GM12878 (cell line): ENCODE results near the gene TPSB2. TPM values are rescaled to one million over a fixed set of nuclear protein-coding genes. Genes with fewer than 3 reads are reported as not detected.
"Not testable (repeated sequence)": the region's sequence is repeated elsewhere in the genome, so short reads cannot be mapped to it uniquely, and the experiment has no call there.

Experiments
- ATAC-seq: fragments of 200-7000 bp; cut with Tn5 transposase; 3 replicates; pipeline ENCODE4 v1.9.1; 2020; ENCODE audit warnings: mild to moderate bottlenecking, moderate library complexity
- BruUV-seq: library from RNA; stranded (reverse); fragments of 400-500 nt; replicated peaks from 2 replicates; lab custom pipeline; 2021; lab: Mats Ljungman, UMichigan
- CTCF ChIA-PET: fragments of 300-600 bp; sonication (Branson Sonifier 250); formaldehyde crosslinking; extraction: SDS; loops from one replicate; lab custom pipeline; 2021; ENCODE audit warnings: inconsistent platforms; lab: Yijun Ruan, JAX
- POLR2A ChIA-PET: fragments of 350-600 bp; formaldehyde crosslinking; extraction: SDS; loops from one replicate; lab custom pipeline; 2021; ENCODE audit warnings: inconsistent platforms; lab: Charles Lee
- RAD21 ChIA-PET: fragments of 300-600 bp; sonication (Branson Sonifier 250); formaldehyde crosslinking; loops from one replicate; lab custom pipeline; 2023; ENCODE audit warnings: antibody characterized with exemption; ENCODE audit not compliant: unreplicated experiment; lab: Charles Lee
- SMC1A ChIA-PET: fragments of 300-600 bp; sonication (Branson Sonifier 250); formaldehyde crosslinking; loops from one replicate; lab custom pipeline; 2023; ENCODE audit not compliant: unreplicated experiment, uncharacterized antibody; lab: Charles Lee
- DNase-seq: peaks from one replicate; pipeline ENCODE4 v3.0.0-alpha.2; 2011; ENCODE audit warnings: low read depth, low spot score
- FAIRE-seq: peaks from 3 replicates; lab custom pipeline; 2011; peaks lifted over from hg19 to GRCh38; lab: Jason Lieb, UNC
- H2AFZ ChIP-seq: 2 replicates; pipeline ENCODE4 v1.6.0; 2011; ENCODE audit warnings: low read depth, low read length, control low read depth; ENCODE audit not compliant: control insufficient read depth
- H3K27ac ChIP-seq: 2 replicates; pipeline ENCODE4 v1.5.1; 2011; ENCODE audit warnings: control low read depth; ENCODE audit not compliant: control insufficient read depth, insufficient read depth
- H3K27me3 ChIP-seq, 2 experiments: replicated peaks in 1 of 2; 2 replicates each; pipeline versions ENCODE4 v1.6.0 to v1.6.1; 2011; ENCODE audit warnings: low read length in 1 of 2; ENCODE audit not compliant: control insufficient read depth in 2 of 2, insufficient read depth in 2 of 2
- H3K36me3 ChIP-seq, 2 experiments: 2 replicates each; pipeline ENCODE4 v1.5.1; 2011; ENCODE audit warnings: low read length in 1 of 2; ENCODE audit not compliant: control insufficient read depth in 2 of 2, insufficient read depth in 2 of 2
- H3K4me1 ChIP-seq: 2 replicates; pipeline ENCODE4 v1.6.1; 2011; ENCODE audit warnings: mild to moderate bottlenecking, low read length, moderate library complexity, mixed read lengths; ENCODE audit not compliant: control insufficient read depth, insufficient read depth
- H3K4me2 ChIP-seq: 2 replicates; pipeline ENCODE4 v1.6.0; 2011; ENCODE audit warnings: control low read depth; ENCODE audit not compliant: control insufficient read depth, insufficient read depth
- H3K4me3 ChIP-seq: fragments of 200-600 bp; sonication (generic); 2 replicates; pipeline ENCODE4 v1.5.1; 2016
- H3K79me2 ChIP-seq: 2 replicates; pipeline ENCODE4 v1.6.0; 2011; ENCODE audit warnings: low read length; ENCODE audit not compliant: control insufficient read depth, insufficient read depth
- H3K9ac ChIP-seq: 2 replicates; pipeline ENCODE4 v1.8.0; 2011; ENCODE audit warnings: low read length, control low read depth, mixed read lengths; ENCODE audit not compliant: control insufficient read depth, insufficient read depth
- H3K9me3 ChIP-seq: replicated peaks from 3 replicates; pipeline ENCODE4 v1.5.1; 2011; ENCODE audit warnings: mild to moderate bottlenecking, low read length; ENCODE audit not compliant: control insufficient read depth, insufficient read depth
- H4K20me1 ChIP-seq: 2 replicates; pipeline ENCODE4 v1.6.0; 2011; ENCODE audit not compliant: control insufficient read depth, insufficient read depth
- WGBS: methylation state at CpG from one replicate; pipeline ENCODE4 v1.1.6; 2016; ENCODE audit warnings: low lambda C conversion rate; ENCODE audit not compliant: insufficient replicate concordance, insufficient coverage; ENCODE audit errors: missing lambda C conversion rate; 5-methylcytosine and 5-hydroxymethylcytosine counted together
- in situ Hi-C: fragments of 300-500 bp; cut with MboI; formaldehyde crosslinking; loops from 9 replicates; pipeline ENCODE4 v1.14.3; 2018; ENCODE audit warnings: mixed read lengths
- intact Hi-C: fragments of 100-400 bp; cut with micrococcal nuclease; formaldehyde crosslinking; loops from one replicate; pipeline ENCODE4 v1.14.2; 2022; ENCODE audit not compliant: unreplicated experiment
- polyA plus RNA-seq, 11 experiments: library from polyadenylated mRNA; depleted of rRNA in 4 of 11; unstranded in 6 of 11; stranded (reverse) in 5 of 11; fragments of >200 nt; fragmentation: Nextera tagmentation in 4 of 11; fragmentation: Illumina TruSeq in 1 of 11; extraction: Ambion mirVana in 4 of 11; extraction: Trizol in 1 of 11; gene quantifications; 1 replicate in 1 of 11; 2 replicates in 10 of 11; pipeline versions ENCODE4 v1.2.1 to v1.2.3, GENCODE V29; 2011 to 2016; ENCODE audit warnings: inconsistent platforms in 2 of 11, missing spikeins in 2 of 11, low read depth in 1 of 11
- total RNA-seq, 4 experiments: library from RNA; depleted of rRNA in 3 of 4; stranded (reverse); fragments of >200 nt in 3 of 4; fragmentation: Illumina TruSeq in 1 of 4; extraction: Trizol in 1 of 4; gene quantifications; 2 replicates each; pipeline versions ENCODE4 v1.2.1 to v1.2.3, GENCODE V29; 2013 to 2021

The TPSB2 gene
- total and polyA plus RNA-seq, 10 of the 15 experiments (the other 5 are each of a cell fraction or from before 2014, with no cell fraction given): not detected

DNA sequence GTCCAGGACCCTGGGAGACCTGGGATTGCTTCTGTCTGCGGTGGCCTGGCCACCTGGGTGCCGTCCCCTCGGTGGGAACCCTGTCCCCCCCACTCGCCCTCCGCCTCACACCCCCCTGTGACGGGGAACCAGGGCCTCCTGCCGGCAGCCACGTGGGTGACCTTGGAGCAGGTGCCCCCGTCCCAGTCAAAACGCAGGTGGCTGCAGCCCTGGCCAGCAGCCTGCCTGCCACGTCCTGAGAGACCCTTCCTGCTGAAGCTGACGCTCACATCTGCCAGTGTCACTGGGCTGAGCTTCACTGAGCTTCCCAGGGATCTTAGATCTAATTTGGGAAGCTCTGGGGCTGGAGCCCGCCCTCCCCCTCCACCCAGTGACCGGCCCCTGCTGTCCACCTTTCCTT lies 3.3 kb downstream of the TPSB2 start:
- ATAC-seq, DNase-seq, RAD21 ChIA-PET, H3K9ac ChIP-seq, H3K79me2 ChIP-seq, BruUV-seq, POLR2A ChIA-PET, intact Hi-C loops, H3K9me3 ChIP-seq, H3K4me1 ChIP-seq, H3K27me3 ChIP-seq, CTCF ChIA-PET, in situ Hi-C loops, H3K36me3 ChIP-seq, H4K20me1 ChIP-seq, SMC1A ChIA-PET, H3K4me2 ChIP-seq, H2AFZ ChIP-seq, FAIRE-seq, H3K27ac ChIP-seq, H3K4me3 ChIP-seq: not testable (repeated sequence)
- WGBS: 6% methylated on average over 10 of the region's 14 CpGs

DNA sequence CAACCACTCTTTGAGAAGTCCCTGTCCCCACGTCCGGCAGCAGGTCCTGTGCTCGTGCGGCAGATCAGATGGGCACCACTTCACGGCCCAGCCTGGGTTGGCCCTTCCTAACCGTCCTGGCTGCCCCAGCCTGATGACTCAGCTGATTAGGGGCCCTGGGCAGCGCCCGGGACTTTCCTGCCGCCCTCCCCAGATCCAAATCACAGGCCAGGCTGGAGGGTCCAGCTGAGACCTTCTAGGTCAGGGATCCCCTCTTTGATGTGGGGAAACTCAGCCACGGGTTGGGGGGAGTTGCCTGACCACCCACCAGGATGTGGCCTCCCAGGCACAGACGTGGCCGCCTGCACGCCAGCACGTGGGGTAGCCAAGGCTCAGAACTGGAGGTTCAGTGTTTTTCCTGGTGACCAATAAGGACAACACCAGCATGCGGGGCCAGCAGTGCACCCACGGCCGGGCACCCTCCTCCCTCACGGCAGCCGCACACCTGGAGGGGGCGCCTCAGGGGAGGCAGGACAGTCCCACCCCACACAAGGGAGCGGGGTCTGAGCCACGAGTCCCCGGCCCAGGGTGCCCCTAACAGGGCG lies 4.2 kb downstream of the TPSB2 start:
- POLR2A ChIA-PET, intact Hi-C loops, DNase-seq, BruUV-seq, H3K27ac ChIP-seq, H3K9me3 ChIP-seq, CTCF ChIA-PET, FAIRE-seq, H3K4me1 ChIP-seq, in situ Hi-C loops, H3K27me3 ChIP-seq, H4K20me1 ChIP-seq, H3K79me2 ChIP-seq, H3K9ac ChIP-seq, H3K36me3 ChIP-seq, H2AFZ ChIP-seq, H3K4me3 ChIP-seq, RAD21 ChIA-PET, ATAC-seq, SMC1A ChIA-PET, H3K4me2 ChIP-seq: not testable (repeated sequence)
- WGBS: 37% methylated on average over 24 of the region's 24 CpGs
